ENCODE data around the gene NCOA3.

Gene NCOA3

GRCh38 chr20:47568019-47568418 is 66.3 kb downstream of the NCOA3 start:
- Histone ChIP-seq H3K36me3 (ENCODE audit: control insufficient read depth, insufficient read depth, low read length) (no peaks in the 10 kb centered on the region; the same call in none of the 2 replicates), H3K4me3 (replicated peaks; ENCODE audit: low read depth, low read length) (no peak overlapping the region), H3K27me3 (replicated peaks; ENCODE audit: control insufficient read depth, insufficient read depth, low read length) (no peaks in the 10 kb centered on the region)
- TF ChIP-seq, protein P1, sequence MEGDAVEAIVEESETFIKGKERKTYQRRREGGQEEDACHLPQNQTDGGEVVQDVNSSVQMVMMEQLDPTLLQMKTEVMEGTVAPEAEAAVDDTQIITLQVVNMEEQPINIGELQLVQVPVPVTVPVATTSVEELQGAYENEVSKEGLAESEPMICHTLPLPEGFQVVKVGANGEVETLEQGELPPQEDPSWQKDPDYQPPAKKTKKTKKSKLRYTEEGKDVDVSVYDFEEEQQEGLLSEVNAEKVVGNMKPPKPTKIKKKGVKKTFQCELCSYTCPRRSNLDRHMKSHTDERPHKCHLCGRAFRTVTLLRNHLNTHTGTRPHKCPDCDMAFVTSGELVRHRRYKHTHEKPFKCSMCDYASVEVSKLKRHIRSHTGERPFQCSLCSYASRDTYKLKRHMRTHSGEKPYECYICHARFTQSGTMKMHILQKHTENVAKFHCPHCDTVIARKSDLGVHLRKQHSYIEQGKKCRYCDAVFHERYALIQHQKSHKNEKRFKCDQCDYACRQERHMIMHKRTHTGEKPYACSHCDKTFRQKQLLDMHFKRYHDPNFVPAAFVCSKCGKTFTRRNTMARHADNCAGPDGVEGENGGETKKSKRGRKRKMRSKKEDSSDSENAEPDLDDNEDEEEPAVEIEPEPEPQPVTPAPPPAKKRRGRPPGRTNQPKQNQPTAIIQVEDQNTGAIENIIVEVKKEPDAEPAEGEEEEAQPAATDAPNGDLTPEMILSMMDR (IDR thresholded peaks at IDR 0.05; ENCODE audit: insufficient read depth, low read length, poor library complexity, severe bottlenecking) = no peak
- no peak for DNase-seq (ENCODE audit: extremely low read depth, insufficient read length)

GRCh38 chr20:47568837-47569410 is 67.2 kb downstream of the NCOA3 start:
- Histone ChIP-seq H3K27me3 (replicated peaks; ENCODE audit: control insufficient read depth, insufficient read depth, low read length) (no peaks in the 10 kb centered on the region), H3K4me3 (replicated peaks; ENCODE audit: low read depth, low read length) (no peak overlapping the region), H3K36me3 (ENCODE audit: control insufficient read depth, insufficient read depth, low read length) (no peaks in the 10 kb centered on the region; the same call in none of the 2 replicates)
- TF ChIP-seq, protein P1 (IDR thresholded peaks at IDR 0.05; ENCODE audit: insufficient read depth, low read length, poor library complexity, severe bottlenecking) = no peak
- DNase-seq (ENCODE audit: extremely low read depth, insufficient read length) = no peak

- H3K27me3 ChIP-seq (replicated peaks; ENCODE audit: control insufficient read depth, insufficient read depth, low read length) = no peaks in the 10 kb centered on the region
- no peak for DNase-seq (ENCODE audit: extremely low read depth, insufficient read length)
- no peaks in the 10 kb centered on the region; the same call in none of the 2 replicates for H3K36me3 ChIP-seq (ENCODE audit: control insufficient read depth, insufficient read depth, low read length)
- TF ChIP-seq, protein P1 (IDR thresholded peaks at IDR 0.05; ENCODE audit: insufficient read depth, low read length, poor library complexity, severe bottlenecking) = no peak
- H3K4me3 ChIP-seq (replicated peaks; ENCODE audit: low read depth, low read length) = no peak overlapping the region
Measured at GRCh38 chr20:47571426-47571825, 69.7 kb downstream of the NCOA3 start.

- Histone ChIP-seq H3K4me3 (replicated peaks; ENCODE audit: low read depth, low read length) (no peak overlapping the region), H3K27me3 (replicated peaks; ENCODE audit: control insufficient read depth, insufficient read depth, low read length) (no peaks in the 10 kb centered on the region), H3K36me3 (ENCODE audit: control insufficient read depth, insufficient read depth, low read length) (no peaks in the 10 kb centered on the region; the same call in none of the 2 replicates)
- DNase-seq (ENCODE audit: extremely low read depth, insufficient read length) = no peak
- TF ChIP-seq, protein P1 (IDR thresholded peaks at IDR 0.05; ENCODE audit: insufficient read depth, low read length, poor library complexity, severe bottlenecking) = no peak
Measured at GRCh38 chr20:47572105-47572729, 70.5 kb downstream of the NCOA3 start.

DNA sequence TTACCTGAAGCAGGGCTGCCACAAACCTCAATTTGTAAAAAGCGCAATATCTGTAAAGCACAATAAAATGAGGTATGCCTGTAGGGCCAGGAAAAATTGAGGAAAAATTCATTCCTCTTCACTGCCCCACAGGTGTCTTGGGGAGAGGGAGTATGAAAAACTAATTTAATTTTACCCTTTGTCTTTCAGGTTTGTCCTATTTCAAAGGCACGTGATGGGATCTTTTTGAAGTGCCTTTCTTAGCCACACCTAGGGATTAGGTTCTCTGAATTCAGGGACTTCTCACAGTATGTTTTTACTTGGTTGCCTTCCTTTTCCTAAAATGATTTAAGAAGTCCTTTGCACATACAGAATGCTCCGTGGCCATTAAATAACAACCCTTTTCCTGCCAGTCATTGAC is 71.9 kb downstream of the NCOA3 start:
- Histone ChIP-seq H3K4me3 (replicated peaks; ENCODE audit: low read depth, low read length) (no peak overlapping the region), H3K27me3 (replicated peaks; ENCODE audit: control insufficient read depth, insufficient read depth, low read length) (no peaks in the 10 kb centered on the region), H3K36me3 (ENCODE audit: control insufficient read depth, insufficient read depth, low read length) (no peaks in the 10 kb centered on the region; the same call in none of the 2 replicates)
- TF ChIP-seq, protein P1 (IDR thresholded peaks at IDR 0.05; ENCODE audit: insufficient read depth, low read length, poor library complexity, severe bottlenecking) = no peak
- DNase-seq (ENCODE audit: extremely low read depth, insufficient read length) = no peak
